ENCODE measurements around the gene SANBR. TPM values are rescaled to one million over a fixed set of nuclear protein-coding genes. Genes with fewer than 3 reads are reported as not detected.

Gene SANBR
- total and polyA plus RNA-seq, 2 of the 13 experiments (the other 11 are each of a cell fraction or from before 2014, with no cell fraction given) = 9.8 to 20.9 TPM

DNA sequence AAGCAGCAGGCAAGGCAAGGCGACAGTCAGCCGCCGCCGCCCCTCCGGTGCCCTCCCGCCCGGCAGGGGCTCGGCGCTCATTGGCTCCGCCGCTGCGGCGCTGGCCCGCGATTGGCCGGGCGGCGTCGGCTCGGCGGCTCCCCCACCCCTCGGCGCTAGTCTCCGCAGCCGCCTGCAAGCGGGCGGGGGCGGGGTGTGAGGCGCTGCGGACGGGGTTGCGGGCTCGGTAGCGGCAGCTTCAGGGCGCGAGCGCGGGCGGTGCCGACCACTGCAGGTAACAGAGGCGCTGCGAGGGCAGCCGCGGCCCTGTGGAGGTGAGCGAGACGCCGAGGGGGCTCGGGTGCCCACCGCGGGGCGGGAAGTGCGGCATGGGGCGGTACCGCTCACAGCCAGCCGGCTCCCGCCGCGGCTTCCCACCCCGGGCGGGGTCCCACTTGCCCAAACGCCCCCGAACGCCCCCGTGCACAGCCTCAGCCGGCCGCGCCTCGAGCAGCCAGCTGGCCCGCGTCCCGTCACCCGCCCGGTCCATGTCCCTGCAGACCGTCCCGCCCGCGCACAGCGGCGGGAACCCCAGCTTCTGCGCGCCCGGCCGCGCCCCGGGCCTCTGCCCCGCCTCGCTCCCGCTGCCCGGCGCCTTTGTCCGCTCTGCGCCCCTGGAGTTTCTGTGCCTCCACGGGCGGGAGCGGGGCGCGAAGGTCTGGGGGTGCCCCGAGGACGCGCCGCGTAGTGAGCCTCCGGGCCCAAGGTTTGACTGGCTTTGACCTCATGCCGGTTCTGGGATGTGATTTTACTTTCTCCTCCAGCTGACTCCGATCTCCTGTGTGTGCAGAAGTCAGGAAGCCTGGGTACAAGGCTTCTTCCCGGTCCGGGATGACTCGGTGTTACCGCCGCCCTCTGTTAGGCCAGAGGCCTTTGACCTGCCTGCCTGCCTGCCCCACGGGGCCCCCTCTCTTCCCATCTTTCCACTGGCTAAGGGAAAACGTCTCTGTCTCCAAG is at the start of gene SANBR (continued):
- TF ChIP-seq, protein P1, sequence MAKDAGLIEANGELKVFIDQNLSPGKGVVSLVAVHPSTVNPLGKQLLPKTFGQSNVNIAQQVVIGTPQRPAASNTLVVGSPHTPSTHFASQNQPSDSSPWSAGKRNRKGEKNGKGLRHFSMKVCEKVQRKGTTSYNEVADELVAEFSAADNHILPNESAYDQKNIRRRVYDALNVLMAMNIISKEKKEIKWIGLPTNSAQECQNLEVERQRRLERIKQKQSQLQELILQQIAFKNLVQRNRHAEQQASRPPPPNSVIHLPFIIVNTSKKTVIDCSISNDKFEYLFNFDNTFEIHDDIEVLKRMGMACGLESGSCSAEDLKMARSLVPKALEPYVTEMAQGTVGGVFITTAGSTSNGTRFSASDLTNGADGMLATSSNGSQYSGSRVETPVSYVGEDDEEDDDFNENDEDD (CRISPR knock-in tag; IDR thresholded peaks at IDR 0.05; ENCODE audit: borderline replicate concordance) = no peak; the same call in none of the 2 replicates
- TF ChIP-seq NAIF1 (CRISPR knock-in tag; IDR thresholded peaks at IDR 0.05; ENCODE audit: borderline replicate concordance) (peak; percentile 48; the same call in 1 of the 2 replicates), CCDC6 (CRISPR knock-in tag; IDR thresholded peaks at IDR 0.05) (peak; percentile 85), RAD21 (CRISPR knock-in tag; IDR thresholded peaks at IDR 0.05) (peak; percentile 53), ZNF329 (CRISPR knock-in tag; IDR thresholded peaks at IDR 0.05; ENCODE audit: low read depth) (peak; percentile 82; the same call in 1 of the 2 replicates), TCF12 (IDR thresholded peaks at IDR 0.05) (no peak), TCF12 (CRISPR knock-in tag; IDR thresholded peaks at IDR 0.05) (0 out of 2 replicates have a peak, but pooled peaks have one; percentile 71), ZNF670 (CRISPR knock-in tag; IDR thresholded peaks at IDR 0.05; ENCODE audit: borderline replicate concordance) (0 out of 2 replicates have a peak, but pooled peaks have one; percentile 34), ZNF816 (CRISPR knock-in tag; IDR thresholded peaks at IDR 0.05; ENCODE audit: borderline replicate concordance) (no peak), ZNF768 (CRISPR knock-in tag; IDR thresholded peaks at IDR 0.05) (peak; percentile 48; the same call in 1 of the 2 replicates), ZZZ3 (CRISPR knock-in tag; IDR thresholded peaks at IDR 0.05; ENCODE audit: borderline replicate concordance) (no peak), ZNF34 (CRISPR knock-in tag; IDR thresholded peaks at IDR 0.05; ENCODE audit: borderline replicate concordance) (peak; percentile 65), ZNF589 (CRISPR knock-in tag; conservative IDR thresholded peaks at IDR 0.05) (peak; percentile 93), KDM2A (CRISPR knock-in tag; IDR thresholded peaks at IDR 0.05; ENCODE audit: borderline replicate concordance, low read depth) (peak; percentile 85)
- TF ChIP-seq, protein P2, sequence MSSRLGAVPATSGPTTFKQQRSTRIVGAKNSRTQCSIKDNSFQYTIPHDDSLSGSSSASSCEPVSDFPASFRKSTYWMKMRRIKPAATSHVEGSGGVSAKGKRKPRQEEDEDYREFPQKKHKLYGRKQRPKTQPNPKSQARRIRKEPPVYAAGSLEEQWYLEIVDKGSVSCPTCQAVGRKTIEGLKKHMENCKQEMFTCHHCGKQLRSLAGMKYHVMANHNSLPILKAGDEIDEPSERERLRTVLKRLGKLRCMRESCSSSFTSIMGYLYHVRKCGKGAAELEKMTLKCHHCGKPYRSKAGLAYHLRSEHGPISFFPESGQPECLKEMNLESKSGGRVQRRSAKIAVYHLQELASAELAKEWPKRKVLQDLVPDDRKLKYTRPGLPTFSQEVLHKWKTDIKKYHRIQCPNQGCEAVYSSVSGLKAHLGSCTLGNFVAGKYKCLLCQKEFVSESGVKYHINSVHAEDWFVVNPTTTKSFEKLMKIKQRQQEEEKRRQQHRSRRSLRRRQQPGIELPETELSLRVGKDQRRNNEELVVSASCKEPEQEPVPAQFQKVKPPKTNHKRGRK (CRISPR knock-in tag; IDR thresholded peaks at IDR 0.05) = no peak
- TF ChIP-seq, protein P3, sequence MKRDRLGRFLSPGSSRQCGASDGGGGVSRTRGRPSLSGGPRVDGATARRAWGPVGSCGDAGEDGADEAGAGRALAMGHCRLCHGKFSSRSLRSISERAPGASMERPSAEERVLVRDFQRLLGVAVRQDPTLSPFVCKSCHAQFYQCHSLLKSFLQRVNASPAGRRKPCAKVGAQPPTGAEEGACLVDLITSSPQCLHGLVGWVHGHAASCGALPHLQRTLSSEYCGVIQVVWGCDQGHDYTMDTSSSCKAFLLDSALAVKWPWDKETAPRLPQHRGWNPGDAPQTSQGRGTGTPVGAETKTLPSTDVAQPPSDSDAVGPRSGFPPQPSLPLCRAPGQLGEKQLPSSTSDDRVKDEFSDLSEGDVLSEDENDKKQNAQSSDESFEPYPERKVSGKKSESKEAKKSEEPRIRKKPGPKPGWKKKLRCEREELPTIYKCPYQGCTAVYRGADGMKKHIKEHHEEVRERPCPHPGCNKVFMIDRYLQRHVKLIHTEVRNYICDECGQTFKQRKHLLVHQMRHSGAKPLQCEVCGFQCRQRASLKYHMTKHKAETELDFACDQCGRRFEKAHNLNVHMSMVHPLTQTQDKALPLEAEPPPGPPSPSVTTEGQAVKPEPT (CRISPR knock-in tag; IDR thresholded peaks at IDR 0.05; ENCODE audit: low read depth) = peak; percentile 53; the same call in 1 of the 2 replicates
